ENCODE measurements around the gene FOS.

DNA sequence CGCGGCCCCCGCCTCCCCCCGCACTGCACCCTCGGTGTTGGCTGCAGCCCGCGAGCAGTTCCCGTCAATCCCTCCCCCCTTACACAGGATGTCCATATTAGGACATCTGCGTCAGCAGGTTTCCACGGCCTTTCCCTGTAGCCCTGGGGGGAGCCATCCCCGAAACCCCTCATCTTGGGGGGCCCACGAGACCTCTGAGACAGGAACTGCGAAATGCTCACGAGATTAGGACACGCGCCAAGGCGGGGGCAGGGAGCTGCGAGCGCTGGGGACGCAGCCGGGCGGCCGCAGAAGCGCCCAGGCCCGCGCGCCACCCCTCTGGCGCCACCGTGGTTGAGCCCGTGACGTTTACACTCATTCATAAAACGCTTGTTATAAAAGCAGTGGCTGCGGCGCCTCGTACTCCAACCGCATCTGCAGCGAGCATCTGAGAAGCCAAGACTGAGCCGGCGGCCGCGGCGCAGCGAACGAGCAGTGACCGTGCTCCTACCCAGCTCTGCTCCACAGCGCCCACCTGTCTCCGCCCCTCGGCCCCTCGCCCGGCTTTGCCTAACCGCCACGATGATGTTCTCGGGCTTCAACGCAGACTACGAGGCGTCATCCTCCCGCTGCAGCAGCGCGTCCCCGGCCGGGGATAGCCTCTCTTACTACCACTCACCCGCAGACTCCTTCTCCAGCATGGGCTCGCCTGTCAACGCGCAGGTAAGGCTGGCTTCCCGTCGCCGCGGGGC lies at the start of gene FOS:
- TF ChIP-seq, protein P1, sequence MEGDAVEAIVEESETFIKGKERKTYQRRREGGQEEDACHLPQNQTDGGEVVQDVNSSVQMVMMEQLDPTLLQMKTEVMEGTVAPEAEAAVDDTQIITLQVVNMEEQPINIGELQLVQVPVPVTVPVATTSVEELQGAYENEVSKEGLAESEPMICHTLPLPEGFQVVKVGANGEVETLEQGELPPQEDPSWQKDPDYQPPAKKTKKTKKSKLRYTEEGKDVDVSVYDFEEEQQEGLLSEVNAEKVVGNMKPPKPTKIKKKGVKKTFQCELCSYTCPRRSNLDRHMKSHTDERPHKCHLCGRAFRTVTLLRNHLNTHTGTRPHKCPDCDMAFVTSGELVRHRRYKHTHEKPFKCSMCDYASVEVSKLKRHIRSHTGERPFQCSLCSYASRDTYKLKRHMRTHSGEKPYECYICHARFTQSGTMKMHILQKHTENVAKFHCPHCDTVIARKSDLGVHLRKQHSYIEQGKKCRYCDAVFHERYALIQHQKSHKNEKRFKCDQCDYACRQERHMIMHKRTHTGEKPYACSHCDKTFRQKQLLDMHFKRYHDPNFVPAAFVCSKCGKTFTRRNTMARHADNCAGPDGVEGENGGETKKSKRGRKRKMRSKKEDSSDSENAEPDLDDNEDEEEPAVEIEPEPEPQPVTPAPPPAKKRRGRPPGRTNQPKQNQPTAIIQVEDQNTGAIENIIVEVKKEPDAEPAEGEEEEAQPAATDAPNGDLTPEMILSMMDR (IDR thresholded peaks at IDR 0.05), result peak in 1 of 4 experiments; percentile 33
- TF ChIP-seq POLR2A (IDR thresholded peaks at IDR 0.05), result peak; percentile 100
- peak; percentile 100 for TF ChIP-seq POLR2AphosphoS5 (IDR thresholded peaks at IDR 0.05)
- peak; percentile 61 for TF ChIP-seq EP300 (IDR thresholded peaks at IDR 0.05)
